ENCODE results near the gene SLC25A4. TPM values are rescaled to one million over a fixed set of nuclear protein-coding genes. Genes with fewer than 3 reads are reported as not detected.

The SLC25A4 gene
- total RNA-seq, 3 donors from 2014 or later (not counting 1 experiment from before 2014, with no cell fraction given) = 5.6 to 8.2 (median 7.5) TPM

DNA sequence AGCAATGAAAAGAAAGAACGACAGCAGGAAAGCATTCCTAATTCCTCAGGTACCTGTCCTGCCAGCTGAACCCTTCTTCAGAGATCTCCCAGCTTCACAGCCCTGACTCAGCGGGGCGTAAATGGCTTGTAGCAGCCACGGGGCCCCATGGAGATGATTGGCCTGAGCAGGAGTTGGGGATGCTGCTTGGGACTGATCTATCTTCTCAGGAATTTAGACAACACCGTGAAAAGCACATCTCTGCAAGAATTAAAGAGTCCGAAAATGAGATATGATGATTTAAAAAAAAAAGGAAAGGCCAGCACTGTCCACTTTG, 22.5 kb upstream of the SLC25A4 start:
- H3K36me3 ChIP-seq (ENCODE audit: control insufficient read depth, insufficient read depth, low read length) = no peaks in the 10 kb centered on the region
- H3K9me3 ChIP-seq (ENCODE audit: control insufficient read depth, insufficient read depth, low read length) = no peaks in the 10 kb centered on the region
- ATAC-seq (no peak), DNase-seq (no peak)
- WGBS (ENCODE audit: insufficient coverage) = 86% methylated on average over 5 of the region's 6 CpGs
- intact Hi-C loops (cut with micrococcal nuclease) = no loop called here
- no peak overlapping the region for H3K4me3 ChIP-seq (ENCODE audit: low read length)
- TF ChIP-seq, protein P1, sequence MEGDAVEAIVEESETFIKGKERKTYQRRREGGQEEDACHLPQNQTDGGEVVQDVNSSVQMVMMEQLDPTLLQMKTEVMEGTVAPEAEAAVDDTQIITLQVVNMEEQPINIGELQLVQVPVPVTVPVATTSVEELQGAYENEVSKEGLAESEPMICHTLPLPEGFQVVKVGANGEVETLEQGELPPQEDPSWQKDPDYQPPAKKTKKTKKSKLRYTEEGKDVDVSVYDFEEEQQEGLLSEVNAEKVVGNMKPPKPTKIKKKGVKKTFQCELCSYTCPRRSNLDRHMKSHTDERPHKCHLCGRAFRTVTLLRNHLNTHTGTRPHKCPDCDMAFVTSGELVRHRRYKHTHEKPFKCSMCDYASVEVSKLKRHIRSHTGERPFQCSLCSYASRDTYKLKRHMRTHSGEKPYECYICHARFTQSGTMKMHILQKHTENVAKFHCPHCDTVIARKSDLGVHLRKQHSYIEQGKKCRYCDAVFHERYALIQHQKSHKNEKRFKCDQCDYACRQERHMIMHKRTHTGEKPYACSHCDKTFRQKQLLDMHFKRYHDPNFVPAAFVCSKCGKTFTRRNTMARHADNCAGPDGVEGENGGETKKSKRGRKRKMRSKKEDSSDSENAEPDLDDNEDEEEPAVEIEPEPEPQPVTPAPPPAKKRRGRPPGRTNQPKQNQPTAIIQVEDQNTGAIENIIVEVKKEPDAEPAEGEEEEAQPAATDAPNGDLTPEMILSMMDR (IDR thresholded peaks at IDR 0.05) = no peak
- Mint-ChIP-seq H3K36me3 (no peaks in the 10 kb centered on the region), H3K27ac (no peak overlapping the region), H3K4me3 (no peak overlapping the region), H3K4me1 (no peaks in the 10 kb centered on the region), H3K27me3 (ENCODE audit: low read depth in 2 of 2) (peaks cover 42 to 47% of the 10 kb centered on the region in 2 donors), H3K9me3 (no peaks in the 10 kb centered on the region)
- H3K4me1 ChIP-seq (ENCODE audit: control insufficient read depth, insufficient read depth, low read length) = no peaks in the 10 kb centered on the region
- H3K27me3 ChIP-seq (ENCODE audit: control insufficient read depth, insufficient read depth, low read length) = peaks cover 6% of the 10 kb centered on the region
- no peak overlapping the region for H3K27ac ChIP-seq (ENCODE audit: low read length)

DNA sequence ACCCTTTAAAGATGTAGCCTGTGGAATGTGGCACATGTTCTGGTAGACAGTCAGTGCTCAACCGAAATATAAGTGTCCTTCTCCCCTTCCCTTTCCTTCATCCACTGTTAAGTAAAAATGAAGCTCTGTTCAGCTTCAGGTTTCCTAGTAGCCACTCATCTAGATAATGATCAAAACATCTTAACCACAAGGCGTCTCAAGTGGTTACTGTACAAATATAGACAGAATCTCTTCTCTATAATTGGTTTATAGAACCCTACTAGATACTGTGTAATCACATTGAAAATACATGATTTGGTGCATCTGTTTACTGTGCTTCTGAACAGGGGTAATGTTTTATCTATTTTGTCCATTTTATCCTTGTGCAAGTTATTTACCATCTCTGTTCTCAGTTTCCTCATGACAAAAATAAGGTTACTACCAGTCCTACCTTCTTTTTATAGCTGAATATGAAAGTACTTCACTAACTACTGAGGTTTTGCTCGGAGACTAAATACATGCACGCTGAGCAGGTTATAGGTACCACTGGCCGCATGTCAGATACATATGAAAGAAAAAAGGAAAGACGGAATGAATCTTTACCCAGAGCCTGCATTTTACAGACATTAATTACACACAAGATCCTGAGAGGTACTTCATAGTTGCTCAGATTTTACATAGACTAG, 20.3 kb upstream of the SLC25A4 start:
- intact Hi-C loops (cut with micrococcal nuclease) = no loop called here
- Mint-ChIP-seq H3K36me3 (no peaks in the 10 kb centered on the region), H3K27me3 (ENCODE audit: low read depth in 2 of 2) (peaks cover 42 to 43% of the 10 kb centered on the region in 2 donors), H3K4me1 (no peaks in the 10 kb centered on the region), H3K27ac (no peak overlapping the region), H3K9me3 (no peaks in the 10 kb centered on the region), H3K4me3 (no peak overlapping the region)
- Histone ChIP-seq H3K4me3 (ENCODE audit: low read length) (no peak overlapping the region), H3K4me1 (ENCODE audit: control insufficient read depth, insufficient read depth, low read length) (peaks cover 7% of the 10 kb centered on the region), H3K36me3 (ENCODE audit: control insufficient read depth, insufficient read depth, low read length) (no peaks in the 10 kb centered on the region), H3K9me3 (ENCODE audit: control insufficient read depth, insufficient read depth, low read length) (no peaks in the 10 kb centered on the region), H3K27ac (ENCODE audit: low read length) (no peak overlapping the region), H3K27me3 (ENCODE audit: control insufficient read depth, insufficient read depth, low read length) (peaks cover 11% of the 10 kb centered on the region)
- DNase-seq (no peak), ATAC-seq (no peak)
- WGBS (ENCODE audit: insufficient coverage) = 64% methylated on average over 4 of the region's 6 CpGs
- TF ChIP-seq, protein P1 (IDR thresholded peaks at IDR 0.05) = no peak

DNA sequence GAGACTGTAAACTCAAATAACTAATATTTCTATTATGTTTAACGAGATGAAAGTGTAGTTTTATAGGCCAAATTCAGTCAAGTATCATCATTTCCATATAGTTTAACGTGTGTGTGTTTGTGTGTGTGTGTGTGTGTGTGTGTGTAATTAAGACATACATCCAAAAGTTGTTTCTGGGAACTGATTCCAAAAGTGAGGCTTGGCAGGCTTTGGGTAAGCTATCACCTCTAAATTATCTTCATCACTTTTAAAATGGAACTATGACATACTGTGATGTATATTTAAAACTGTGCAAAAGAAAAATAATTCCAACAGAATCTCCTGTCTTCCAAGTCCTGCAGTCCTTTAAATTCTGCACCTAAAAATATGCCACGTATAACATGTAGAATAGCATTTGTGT, 19.1 kb upstream of the SLC25A4 start:
- WGBS (ENCODE audit: insufficient coverage) = 67% methylated on average over 1 of the region's 3 CpGs

More for the DNA sequence above, 19.1 kb upstream of the SLC25A4 start:
- no peaks in the 10 kb centered on the region for H3K4me1 Mint-ChIP-seq
- Histone ChIP-seq H3K27me3 (ENCODE audit: control insufficient read depth, insufficient read depth, low read length) (peaks cover 20% of the 10 kb centered on the region), H3K9me3 (ENCODE audit: control insufficient read depth, insufficient read depth, low read length) (no peaks in the 10 kb centered on the region), H3K27ac (ENCODE audit: low read length) (no peak overlapping the region), H3K4me1 (ENCODE audit: control insufficient read depth, insufficient read depth, low read length) (peaks cover 17% of the 10 kb centered on the region), H3K4me3 (ENCODE audit: low read length) (no peak overlapping the region), H3K36me3 (ENCODE audit: control insufficient read depth, insufficient read depth, low read length) (no peaks in the 10 kb centered on the region)
- H3K9me3 Mint-ChIP-seq = no peaks in the 10 kb centered on the region
- intact Hi-C loops (cut with micrococcal nuclease) = no loop called here
- no peaks in the 10 kb centered on the region for H3K36me3 Mint-ChIP-seq
- TF ChIP-seq, protein P1 (IDR thresholded peaks at IDR 0.05) = no peak
- ATAC-seq = no peak
- H3K4me3 Mint-ChIP-seq = no peak overlapping the region
- DNase-seq = no peak
- H3K27ac Mint-ChIP-seq = no peak overlapping the region
- peaks cover 42 to 46% of the 10 kb centered on the region in 2 donors for H3K27me3 Mint-ChIP-seq (ENCODE audit: low read depth in 2 of 2)

Measured in natural killer cell (primary cell).